Measurements from ENCODE around the gene FETUB. TPM values are rescaled to one million over a fixed set of nuclear protein-coding genes. Genes with fewer than 3 reads are reported as not detected.

FETUB gene
- total RNA-seq, 1 experiment from 2014 or later, result not detected

DNA sequence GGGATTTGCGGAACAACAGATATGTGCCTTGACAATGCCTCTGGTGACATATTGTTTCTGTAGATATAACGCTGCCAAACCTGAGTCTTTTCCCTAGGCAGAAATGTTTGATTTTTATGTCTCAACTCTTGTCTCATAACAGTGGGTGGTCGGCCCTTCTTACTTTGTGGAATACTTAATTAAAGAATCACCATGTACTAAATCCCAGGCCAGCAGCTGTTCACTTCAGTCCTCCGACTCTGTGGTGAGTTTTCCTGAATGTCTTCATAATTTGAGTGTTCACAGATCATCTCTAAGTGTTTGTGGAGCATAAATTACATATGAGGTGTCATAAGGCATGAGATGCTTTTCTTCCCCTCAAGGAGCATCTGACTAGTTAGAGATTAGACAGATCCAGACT, 5.9 kb downstream of the FETUB start:
- no peak for DNase-seq
- Histone ChIP-seq H3K27ac (ENCODE audit: low read length) (no peak overlapping the region), H3K9me3 (ENCODE audit: low read length) (no peaks in the 10 kb centered on the region), H3K4me3 (ENCODE audit: low read length) (no peak overlapping the region), H3F3A (ENCODE audit: low read length, unreplicated experiment) (no peaks in the 10 kb centered on the region), H3K36me3 (ENCODE audit: low read depth, low read length) (no peaks in the 10 kb centered on the region), H3K9ac (ENCODE audit: low read length) (no peak overlapping the region), H3K4me1 (ENCODE audit: insufficient read depth, low read length) (peaks cover 18% of the 10 kb centered on the region), H3K9me2 (replicated peaks; ENCODE audit: low read length) (no peaks in the 10 kb centered on the region), H3K4me2 (ENCODE audit: low read length) (no peak overlapping the region), H3K27me3 (ENCODE audit: low read length) (no peaks in the 10 kb centered on the region), H4K20me1 (ENCODE audit: low read length) (no peaks in the 10 kb centered on the region), H3K79me2 (ENCODE audit: low read length) (no peaks in the 10 kb centered on the region), H2AFZ (ENCODE audit: low read length) (no peak overlapping the region)
- intact Hi-C loops (cut with micrococcal nuclease), result no loop called here
- no TSS peak for BruUV-seq (replicated peaks)
- ChIA-PET CTCF (no interaction called here), POLR2A (ENCODE audit: unreplicated experiment) (no interaction called here)
- TF ChIP-seq, protein P1, sequence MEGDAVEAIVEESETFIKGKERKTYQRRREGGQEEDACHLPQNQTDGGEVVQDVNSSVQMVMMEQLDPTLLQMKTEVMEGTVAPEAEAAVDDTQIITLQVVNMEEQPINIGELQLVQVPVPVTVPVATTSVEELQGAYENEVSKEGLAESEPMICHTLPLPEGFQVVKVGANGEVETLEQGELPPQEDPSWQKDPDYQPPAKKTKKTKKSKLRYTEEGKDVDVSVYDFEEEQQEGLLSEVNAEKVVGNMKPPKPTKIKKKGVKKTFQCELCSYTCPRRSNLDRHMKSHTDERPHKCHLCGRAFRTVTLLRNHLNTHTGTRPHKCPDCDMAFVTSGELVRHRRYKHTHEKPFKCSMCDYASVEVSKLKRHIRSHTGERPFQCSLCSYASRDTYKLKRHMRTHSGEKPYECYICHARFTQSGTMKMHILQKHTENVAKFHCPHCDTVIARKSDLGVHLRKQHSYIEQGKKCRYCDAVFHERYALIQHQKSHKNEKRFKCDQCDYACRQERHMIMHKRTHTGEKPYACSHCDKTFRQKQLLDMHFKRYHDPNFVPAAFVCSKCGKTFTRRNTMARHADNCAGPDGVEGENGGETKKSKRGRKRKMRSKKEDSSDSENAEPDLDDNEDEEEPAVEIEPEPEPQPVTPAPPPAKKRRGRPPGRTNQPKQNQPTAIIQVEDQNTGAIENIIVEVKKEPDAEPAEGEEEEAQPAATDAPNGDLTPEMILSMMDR (conservative IDR thresholded peaks at IDR 0.05; ENCODE audit: low read depth, low read length), result no peak
- no peak for TF ChIP-seq EZH2 (IDR thresholded peaks at IDR 0.05; ENCODE audit: low read length, unreplicated experiment)
- TF ChIP-seq EZH2phosphoT487 (IDR thresholded peaks at IDR 0.05; ENCODE audit: borderline replicate concordance, low read length), result no peak
- no peak for ATAC-seq

DNA sequence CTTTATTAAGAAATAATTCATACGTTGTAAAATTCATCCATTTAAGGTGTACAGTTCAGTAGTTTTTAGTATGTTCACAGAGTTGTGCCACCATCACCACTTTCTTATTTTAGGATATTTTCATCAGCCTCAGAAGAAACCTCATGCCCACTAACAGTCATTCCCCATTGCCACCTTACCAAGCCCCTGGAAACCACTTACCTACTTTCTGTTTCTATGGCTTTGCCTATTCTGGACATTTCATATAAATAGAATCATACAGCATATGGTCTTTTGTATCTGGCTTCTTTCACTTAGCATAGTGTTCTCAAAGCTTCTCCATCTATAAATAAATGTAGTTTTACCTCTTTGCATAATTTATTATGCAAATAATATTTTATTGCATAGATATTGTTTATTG, 6.6 kb downstream of the FETUB start:
- no peaks in the 10 kb centered on the region for H4K20me1 ChIP-seq (ENCODE audit: low read length)
- H3K9me2 ChIP-seq (replicated peaks; ENCODE audit: low read length), result no peaks in the 10 kb centered on the region
- H3K4me1 ChIP-seq (ENCODE audit: insufficient read depth, low read length), result peaks cover 18% of the 10 kb centered on the region
- DNase-seq (no peak), ATAC-seq (no peak)
- ChIA-PET POLR2A (ENCODE audit: unreplicated experiment) (no interaction called here), CTCF (no interaction called here)
- TF ChIP-seq, protein P1 (conservative IDR thresholded peaks at IDR 0.05; ENCODE audit: low read depth, low read length), result no peak
- TF ChIP-seq EZH2phosphoT487 (IDR thresholded peaks at IDR 0.05; ENCODE audit: borderline replicate concordance, low read length), result no peak
- no peak for TF ChIP-seq EZH2 (IDR thresholded peaks at IDR 0.05; ENCODE audit: low read length, unreplicated experiment)
- no peaks in the 10 kb centered on the region for H3F3A ChIP-seq (ENCODE audit: low read length, unreplicated experiment)
- no peak overlapping the region for H3K27ac ChIP-seq (ENCODE audit: low read length)
- BruUV-seq (replicated peaks), result no TSS peak
- no peaks in the 10 kb centered on the region for H3K9me3 ChIP-seq (ENCODE audit: low read length)
- H3K9ac ChIP-seq (ENCODE audit: low read length), result no peak overlapping the region
- no peak overlapping the region for H2AFZ ChIP-seq (ENCODE audit: low read length)
- H3K4me2 ChIP-seq (ENCODE audit: low read length), result no peak overlapping the region
- H3K79me2 ChIP-seq (ENCODE audit: low read length), result no peaks in the 10 kb centered on the region
- intact Hi-C loops (cut with micrococcal nuclease), result no loop called here
- H3K4me3 ChIP-seq (ENCODE audit: low read length), result no peak overlapping the region
- H3K27me3 ChIP-seq (ENCODE audit: low read length), result no peaks in the 10 kb centered on the region
- H3K36me3 ChIP-seq (ENCODE audit: low read depth, low read length), result no peaks in the 10 kb centered on the region

DNA sequence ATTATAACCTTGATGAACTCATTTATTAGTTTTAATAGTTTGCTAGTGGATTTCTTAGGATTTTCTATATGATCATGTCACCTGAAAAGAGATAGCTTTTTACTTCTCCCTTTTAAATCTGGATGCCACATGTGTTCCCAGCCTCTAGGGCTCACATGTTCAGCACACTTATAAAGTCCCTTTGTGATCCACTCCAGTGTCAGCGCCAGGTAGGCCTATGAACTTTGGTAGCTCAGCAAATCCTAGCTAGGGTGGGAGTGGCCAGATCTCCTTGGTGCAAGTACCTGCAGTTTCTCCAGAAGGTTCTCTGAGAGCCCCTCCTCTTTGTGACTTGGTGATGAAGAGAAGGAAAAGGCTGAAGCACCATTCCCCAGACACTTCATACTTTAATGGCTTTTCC, 8.7 kb downstream of the FETUB start:
- Histone ChIP-seq H3K9me3 (ENCODE audit: low read length) (no peaks in the 10 kb centered on the region), H3K27ac (ENCODE audit: low read length) (no peak overlapping the region), H4K20me1 (ENCODE audit: low read length) (no peaks in the 10 kb centered on the region), H3F3A (ENCODE audit: low read length, unreplicated experiment) (no peaks in the 10 kb centered on the region), H3K79me2 (ENCODE audit: low read length) (no peaks in the 10 kb centered on the region), H3K27me3 (ENCODE audit: low read length) (no peaks in the 10 kb centered on the region), H3K4me1 (ENCODE audit: insufficient read depth, low read length) (peaks cover 12% of the 10 kb centered on the region), H3K4me3 (ENCODE audit: low read length) (no peak overlapping the region), H2AFZ (ENCODE audit: low read length) (no peak overlapping the region), H3K9me2 (replicated peaks; ENCODE audit: low read length) (no peaks in the 10 kb centered on the region), H3K36me3 (ENCODE audit: low read depth, low read length) (no peaks in the 10 kb centered on the region), H3K9ac (ENCODE audit: low read length) (no peak overlapping the region), H3K4me2 (ENCODE audit: low read length) (no peak overlapping the region)
- ChIA-PET POLR2A (ENCODE audit: unreplicated experiment) (no interaction called here), CTCF (no interaction called here)
- no peak for DNase-seq
- TF ChIP-seq, protein P1 (conservative IDR thresholded peaks at IDR 0.05; ENCODE audit: low read depth, low read length), result no peak
- no peak for TF ChIP-seq EZH2phosphoT487 (IDR thresholded peaks at IDR 0.05; ENCODE audit: borderline replicate concordance, low read length)
- no peak for TF ChIP-seq EZH2 (IDR thresholded peaks at IDR 0.05; ENCODE audit: low read length, unreplicated experiment)
- intact Hi-C loops (cut with micrococcal nuclease), result no loop called here
- BruUV-seq (replicated peaks), result no TSS peak
- ATAC-seq, result no peak

Measured in PC-3 (cell line).